GM12878 (cell line): ENCODE measurements around the gene CC2D2B.

Source experiments
- GABPA ChIP-seq: IDR thresholded peaks from 2 replicates; pipeline ENCODE4 v1.6.1; 2014; ENCODE audit warnings: antibody characterized with exemption, low read depth, mild to moderate bottlenecking, inconsistent platforms
- TF ChIP-seq, protein P1 (sequence below): IDR thresholded peaks from 2 replicates; pipeline ENCODE4 v1.6.1; 2012; ENCODE audit warnings: low read depth, low read length, improper control_type of control experiment
- TF ChIP-seq, protein P2 (sequence below): fragments of 150-350 bp; IDR thresholded peaks from 2 replicates; pipeline ENCODE4 v1.6.1; 2016; ENCODE audit warnings: low read depth, low read length
- TF ChIP-seq, protein P3 (sequence below): IDR thresholded peaks from 2 replicates; pipeline ENCODE4 v1.6.1; 2012; ENCODE audit warnings: low read depth, low read length, improper control_type of control experiment

DNA sequence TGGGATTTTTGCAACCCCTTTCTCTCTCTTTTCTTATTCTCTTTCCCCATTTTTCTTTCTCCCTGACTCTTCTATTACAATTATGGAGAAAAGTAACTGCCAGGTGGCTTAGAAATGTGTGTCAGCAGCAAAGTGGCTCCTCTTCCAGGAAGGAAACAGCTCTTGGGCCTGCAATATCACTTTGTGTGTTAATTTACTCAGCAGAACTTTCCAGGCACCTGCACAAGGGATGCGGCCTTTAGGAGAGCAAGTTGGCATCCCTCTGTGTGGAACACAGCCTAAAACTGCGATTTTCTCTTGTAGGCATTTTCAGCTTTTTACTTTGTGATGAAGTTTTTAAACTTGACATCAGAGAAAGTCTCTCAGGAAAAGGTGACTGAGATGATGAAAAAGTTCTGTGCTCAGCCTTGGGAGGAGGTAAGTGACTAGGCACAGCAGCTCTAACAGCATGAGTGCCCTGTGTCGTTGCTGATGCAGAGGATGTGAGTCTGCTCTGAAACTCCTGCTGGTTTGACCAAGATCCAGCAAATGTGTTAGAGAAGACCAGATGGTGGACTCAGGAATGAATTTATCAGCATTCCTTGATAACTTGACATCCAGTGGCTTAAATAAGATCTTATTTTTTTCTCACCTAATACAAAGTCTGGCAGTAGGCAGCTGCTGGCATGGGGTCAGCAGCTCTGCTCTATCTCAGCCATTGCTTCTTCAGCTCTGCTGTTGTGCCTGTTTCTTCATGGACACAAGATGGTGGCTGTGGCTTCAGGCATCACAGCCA, 47.4 kb upstream of the CC2D2B start:
- TF ChIP-seq, protein P1, sequence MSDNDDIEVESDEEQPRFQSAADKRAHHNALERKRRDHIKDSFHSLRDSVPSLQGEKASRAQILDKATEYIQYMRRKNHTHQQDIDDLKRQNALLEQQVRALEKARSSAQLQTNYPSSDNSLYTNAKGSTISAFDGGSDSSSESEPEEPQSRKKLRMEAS = no peak
- no peak for TF ChIP-seq GABPA
- TF ChIP-seq, protein P2, sequence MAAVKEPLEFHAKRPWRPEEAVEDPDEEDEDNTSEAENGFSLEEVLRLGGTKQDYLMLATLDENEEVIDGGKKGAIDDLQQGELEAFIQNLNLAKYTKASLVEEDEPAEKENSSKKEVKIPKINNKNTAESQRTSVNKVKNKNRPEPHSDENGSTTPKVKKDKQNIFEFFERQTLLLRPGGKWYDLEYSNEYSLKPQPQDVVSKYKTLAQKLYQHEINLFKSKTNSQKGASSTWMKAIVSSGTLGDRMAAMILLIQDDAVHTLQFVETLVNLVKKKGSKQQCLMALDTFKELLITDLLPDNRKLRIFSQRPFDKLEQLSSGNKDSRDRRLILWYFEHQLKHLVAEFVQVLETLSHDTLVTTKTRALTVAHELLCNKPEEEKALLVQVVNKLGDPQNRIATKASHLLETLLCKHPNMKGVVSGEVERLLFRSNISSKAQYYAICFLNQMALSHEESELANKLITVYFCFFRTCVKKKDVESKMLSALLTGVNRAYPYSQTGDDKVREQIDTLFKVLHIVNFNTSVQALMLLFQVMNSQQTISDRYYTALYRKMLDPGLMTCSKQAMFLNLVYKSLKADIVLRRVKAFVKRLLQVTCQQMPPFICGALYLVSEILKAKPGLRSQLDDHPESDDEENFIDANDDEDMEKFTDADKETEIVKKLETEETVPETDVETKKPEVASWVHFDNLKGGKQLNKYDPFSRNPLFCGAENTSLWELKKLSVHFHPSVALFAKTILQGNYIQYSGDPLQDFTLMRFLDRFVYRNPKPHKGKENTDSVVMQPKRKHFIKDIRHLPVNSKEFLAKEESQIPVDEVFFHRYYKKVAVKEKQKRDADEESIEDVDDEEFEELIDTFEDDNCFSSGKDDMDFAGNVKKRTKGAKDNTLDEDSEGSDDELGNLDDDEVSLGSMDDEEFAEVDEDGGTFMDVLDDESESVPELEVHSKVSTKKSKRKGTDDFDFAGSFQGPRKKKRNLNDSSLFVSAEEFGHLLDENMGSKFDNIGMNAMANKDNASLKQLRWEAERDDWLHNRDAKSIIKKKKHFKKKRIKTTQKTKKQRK = no peak
- TF ChIP-seq, protein P3, sequence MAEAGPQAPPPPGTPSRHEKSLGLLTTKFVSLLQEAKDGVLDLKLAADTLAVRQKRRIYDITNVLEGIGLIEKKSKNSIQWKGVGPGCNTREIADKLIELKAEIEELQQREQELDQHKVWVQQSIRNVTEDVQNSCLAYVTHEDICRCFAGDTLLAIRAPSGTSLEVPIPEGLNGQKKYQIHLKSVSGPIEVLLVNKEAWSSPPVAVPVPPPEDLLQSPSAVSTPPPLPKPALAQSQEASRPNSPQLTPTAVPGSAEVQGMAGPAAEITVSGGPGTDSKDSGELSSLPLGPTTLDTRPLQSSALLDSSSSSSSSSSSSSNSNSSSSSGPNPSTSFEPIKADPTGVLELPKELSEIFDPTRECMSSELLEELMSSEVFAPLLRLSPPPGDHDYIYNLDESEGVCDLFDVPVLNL = no peak
